Panc1 (cell line): ENCODE data around the gene VTI1A. TPM values are rescaled to one million over a fixed set of nuclear protein-coding genes. Genes with fewer than 3 reads are reported as not detected.

Experiments
- ATAC-seq: fragments of 200-7000 bp; cut with Tn5 transposase; 2 replicates; pipeline ENCODE4 v1.9.1; 2020; ENCODE audit warnings: mild to moderate bottlenecking, moderate library complexity
- BruUV-seq: library from RNA; stranded (reverse); fragments of 400-500 nt; replicated peaks from 2 replicates; lab custom pipeline; 2021; lab: Mats Ljungman, UMichigan
- CTCF ChIA-PET: fragments of 300-600 bp; sonication (Branson Sonifier 250); formaldehyde crosslinking; loops from one replicate; lab custom pipeline; 2022; ENCODE audit warnings: antibody characterized with exemption; lab: Charles Lee
- POLR2A ChIA-PET: fragments of 300-600 bp; sonication (Branson Sonifier 250); formaldehyde crosslinking; loops from one replicate; lab custom pipeline; 2022; ENCODE audit warnings: antibody characterized with exemption; lab: Charles Lee
- DNase-seq: peaks from one replicate; pipeline ENCODE4 v3.0.0-alpha.2; 2010; ENCODE audit warnings: low read depth, low spot score
- H3K27ac ChIP-seq: 2 replicates; pipeline ENCODE4 v1.5.1; 2011; ENCODE audit warnings: mild to moderate bottlenecking, low read length, inconsistent platforms
- H3K27me3 ChIP-seq: fragments of 200-500 bp; sonication (Bioruptor generic); 2 replicates; pipeline ENCODE4 v1.6.0; 2014; ENCODE audit warnings: low read length, inconsistent platforms; ENCODE audit not compliant: control insufficient read depth, insufficient read depth
- H3K36me3 ChIP-seq: fragments of 200-500 bp; sonication (Bioruptor generic); 2 replicates; pipeline ENCODE4 v1.5.1; 2014; ENCODE audit warnings: inconsistent platforms, mild to moderate bottlenecking, low read length, moderate library complexity; ENCODE audit not compliant: control insufficient read depth, insufficient read depth
- H3K4me1 ChIP-seq: 2 replicates; pipeline ENCODE4 v1.5.1; 2011; ENCODE audit warnings: inconsistent platforms, mild to moderate bottlenecking, low read length, moderate library complexity; ENCODE audit not compliant: control insufficient read depth, insufficient read depth
- H3K4me3 ChIP-seq, 2 experiments: 2 replicates each; pipeline ENCODE4 v1.5.1; 2011 to 2012; ENCODE audit warnings: low read depth in 2 of 2, low read length in 2 of 2, mild to moderate bottlenecking in 2 of 2, inconsistent platforms in 1 of 2, moderate library complexity in 1 of 2
- H3K9me3 ChIP-seq: fragments of 200-500 bp; sonication (Bioruptor generic); 2 replicates; pipeline ENCODE4 v1.5.1; 2014; ENCODE audit warnings: low read depth, mild to moderate bottlenecking, inconsistent platforms, low read length, moderate library complexity; ENCODE audit not compliant: control insufficient read depth, insufficient read depth
- POLR2AphosphoS5 ChIP-seq: IDR thresholded peaks from 2 replicates; pipeline ENCODE4 v1.6.1; 2012; ENCODE audit warnings: mild to moderate bottlenecking, low read depth, low read length, moderate library complexity
- SIN3A ChIP-seq: IDR thresholded peaks from 2 replicates; pipeline ENCODE4 v1.6.1; 2012; ENCODE audit warnings: low read depth, mild to moderate bottlenecking, low read length, moderate library complexity, borderline replicate concordance; ENCODE audit not compliant: insufficient read depth
- TCF7L2 ChIP-seq: IDR thresholded peaks from 2 replicates; pipeline ENCODE4 v1.6.1; 2011; ENCODE audit warnings: mild to moderate bottlenecking, low read depth, low read length, inconsistent platforms
- in situ Hi-C: cut with HindIII; loops from 2 replicates; pipeline ENCODE4 v1.10.0; 2016; ENCODE audit warnings: low sequenced_read_pairs, low pct_unique_long_range_greater_than_20kb
- intact Hi-C: fragments of 100-400 bp; cut with micrococcal nuclease; formaldehyde crosslinking; loops from one replicate; pipeline ENCODE4 v1.10.0; 2022; ENCODE audit not compliant: unreplicated experiment
- total RNA-seq: library from RNA; stranded (reverse); gene quantifications from one replicate; pipeline ENCODE4 v1.2.1, GENCODE V29; 2021; ENCODE audit not compliant: unreplicated experiment
- TF ChIP-seq, protein P1 (sequence below): fragments of 450-650 bp; IDR thresholded peaks from 2 replicates; pipeline ENCODE4 v1.5.1; 2017; ENCODE audit warnings: mild to moderate bottlenecking
- TF ChIP-seq, protein P2 (sequence below), 2 experiments: IDR thresholded peaks; 2 replicates each; pipeline ENCODE4 v1.6.1; 2011 to 2012; ENCODE audit warnings: low read depth in 2 of 2, control low read depth in 1 of 2, low read length in 1 of 2, mild to moderate bottlenecking in 1 of 2, moderate library complexity in 1 of 2; ENCODE audit not compliant: insufficient read depth in 1 of 2

Gene VTI1A
- total RNA-seq, 1 experiment from 2014 or later: 36.3 TPM

DNA sequence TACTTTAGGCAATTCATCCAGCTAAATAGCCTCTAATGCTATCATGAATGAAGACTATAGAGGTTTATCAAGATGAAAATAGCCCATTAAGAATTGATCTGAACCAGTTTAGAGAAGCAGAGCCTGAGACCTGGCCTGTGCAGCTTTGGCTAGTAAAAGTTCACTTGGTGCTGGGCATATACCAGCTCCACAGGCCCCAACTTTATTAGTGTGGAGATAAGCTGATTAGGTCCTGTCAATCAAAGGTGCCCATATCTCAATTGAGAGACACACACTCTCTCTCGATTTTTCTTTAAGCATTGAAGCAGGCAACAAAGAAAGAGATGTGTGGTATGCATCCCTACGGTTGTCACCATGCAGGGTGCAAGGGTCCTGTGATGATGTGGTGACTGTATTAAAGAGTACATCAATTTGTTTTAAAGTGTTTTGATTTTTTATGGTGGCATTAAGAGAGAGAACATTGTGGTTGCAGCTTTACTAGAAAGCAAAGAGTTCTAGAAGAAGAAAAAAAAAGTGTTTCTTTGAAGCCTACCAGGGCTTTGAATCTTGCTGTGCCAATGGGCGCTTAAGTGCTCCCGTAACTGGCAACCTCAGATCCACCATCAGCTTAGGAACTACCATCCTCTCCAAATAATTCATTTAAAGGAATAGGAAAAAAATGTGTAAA lies 111.6 kb downstream of the VTI1A start:
- BruUV-seq: no TSS peak
- H3K4me1 ChIP-seq: peaks cover 5% of the 10 kb centered on the region; the same call in 1 of the 2 replicates
- no peaks in the 10 kb centered on the region for H3K36me3 ChIP-seq
- ChIA-PET POLR2A (no interaction called here), CTCF (no interaction called here)
- in situ Hi-C loops (no loop called here), intact Hi-C loops (no loop called here)
- H3K4me3 ChIP-seq: no peak overlapping the region
- DNase-seq (no peak), ATAC-seq (no peak)
- no peaks in the 10 kb centered on the region for H3K27me3 ChIP-seq
- H3K27ac ChIP-seq: no peak overlapping the region
- TF ChIP-seq, protein P1, sequence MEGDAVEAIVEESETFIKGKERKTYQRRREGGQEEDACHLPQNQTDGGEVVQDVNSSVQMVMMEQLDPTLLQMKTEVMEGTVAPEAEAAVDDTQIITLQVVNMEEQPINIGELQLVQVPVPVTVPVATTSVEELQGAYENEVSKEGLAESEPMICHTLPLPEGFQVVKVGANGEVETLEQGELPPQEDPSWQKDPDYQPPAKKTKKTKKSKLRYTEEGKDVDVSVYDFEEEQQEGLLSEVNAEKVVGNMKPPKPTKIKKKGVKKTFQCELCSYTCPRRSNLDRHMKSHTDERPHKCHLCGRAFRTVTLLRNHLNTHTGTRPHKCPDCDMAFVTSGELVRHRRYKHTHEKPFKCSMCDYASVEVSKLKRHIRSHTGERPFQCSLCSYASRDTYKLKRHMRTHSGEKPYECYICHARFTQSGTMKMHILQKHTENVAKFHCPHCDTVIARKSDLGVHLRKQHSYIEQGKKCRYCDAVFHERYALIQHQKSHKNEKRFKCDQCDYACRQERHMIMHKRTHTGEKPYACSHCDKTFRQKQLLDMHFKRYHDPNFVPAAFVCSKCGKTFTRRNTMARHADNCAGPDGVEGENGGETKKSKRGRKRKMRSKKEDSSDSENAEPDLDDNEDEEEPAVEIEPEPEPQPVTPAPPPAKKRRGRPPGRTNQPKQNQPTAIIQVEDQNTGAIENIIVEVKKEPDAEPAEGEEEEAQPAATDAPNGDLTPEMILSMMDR: no peak
- no peak for TF ChIP-seq SIN3A
- no peak for TF ChIP-seq POLR2AphosphoS5
- TF ChIP-seq, protein P2, sequence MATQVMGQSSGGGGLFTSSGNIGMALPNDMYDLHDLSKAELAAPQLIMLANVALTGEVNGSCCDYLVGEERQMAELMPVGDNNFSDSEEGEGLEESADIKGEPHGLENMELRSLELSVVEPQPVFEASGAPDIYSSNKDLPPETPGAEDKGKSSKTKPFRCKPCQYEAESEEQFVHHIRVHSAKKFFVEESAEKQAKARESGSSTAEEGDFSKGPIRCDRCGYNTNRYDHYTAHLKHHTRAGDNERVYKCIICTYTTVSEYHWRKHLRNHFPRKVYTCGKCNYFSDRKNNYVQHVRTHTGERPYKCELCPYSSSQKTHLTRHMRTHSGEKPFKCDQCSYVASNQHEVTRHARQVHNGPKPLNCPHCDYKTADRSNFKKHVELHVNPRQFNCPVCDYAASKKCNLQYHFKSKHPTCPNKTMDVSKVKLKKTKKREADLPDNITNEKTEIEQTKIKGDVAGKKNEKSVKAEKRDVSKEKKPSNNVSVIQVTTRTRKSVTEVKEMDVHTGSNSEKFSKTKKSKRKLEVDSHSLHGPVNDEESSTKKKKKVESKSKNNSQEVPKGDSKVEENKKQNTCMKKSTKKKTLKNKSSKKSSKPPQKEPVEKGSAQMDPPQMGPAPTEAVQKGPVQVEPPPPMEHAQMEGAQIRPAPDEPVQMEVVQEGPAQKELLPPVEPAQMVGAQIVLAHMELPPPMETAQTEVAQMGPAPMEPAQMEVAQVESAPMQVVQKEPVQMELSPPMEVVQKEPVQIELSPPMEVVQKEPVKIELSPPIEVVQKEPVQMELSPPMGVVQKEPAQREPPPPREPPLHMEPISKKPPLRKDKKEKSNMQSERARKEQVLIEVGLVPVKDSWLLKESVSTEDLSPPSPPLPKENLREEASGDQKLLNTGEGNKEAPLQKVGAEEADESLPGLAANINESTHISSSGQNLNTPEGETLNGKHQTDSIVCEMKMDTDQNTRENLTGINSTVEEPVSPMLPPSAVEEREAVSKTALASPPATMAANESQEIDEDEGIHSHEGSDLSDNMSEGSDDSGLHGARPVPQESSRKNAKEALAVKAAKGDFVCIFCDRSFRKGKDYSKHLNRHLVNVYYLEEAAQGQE (IDR thresholded peaks at IDR 0.05; ENCODE audit: insufficient read depth in 1 of 2, low read depth in 2 of 2, low read length in 1 of 2): no peak
- no peak for TF ChIP-seq TCF7L2
- no peaks in the 10 kb centered on the region for H3K9me3 ChIP-seq

DNA sequence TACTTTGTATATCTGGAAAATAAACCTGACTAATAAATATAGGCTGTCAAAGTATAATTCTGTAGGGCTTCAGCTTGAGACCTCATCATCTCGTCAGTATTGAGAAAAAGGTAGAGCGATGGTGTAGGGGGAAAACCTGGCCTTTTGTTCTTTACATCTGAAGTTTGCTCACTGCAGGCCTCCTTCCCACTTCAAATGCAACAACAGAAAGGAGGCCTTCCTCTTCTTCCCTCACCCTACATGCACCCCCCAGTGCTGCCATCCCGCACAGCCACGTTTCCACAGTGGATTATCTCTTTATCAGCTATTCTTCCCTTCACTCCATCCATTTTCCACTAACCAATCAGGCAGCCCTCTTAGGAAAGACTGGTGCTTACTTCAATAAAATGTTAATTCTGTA lies 112.3 kb downstream of the VTI1A start:
- Histone ChIP-seq H3K9me3 (no peaks in the 10 kb centered on the region), H3K36me3 (no peaks in the 10 kb centered on the region), H3K4me3 (no peak overlapping the region), H3K27ac (no peak overlapping the region), H3K27me3 (no peaks in the 10 kb centered on the region), H3K4me1 (peaks cover 6% of the 10 kb centered on the region; the same call in 1 of the 2 replicates)
- ChIA-PET POLR2A (no interaction called here), CTCF (no interaction called here)
- DNase-seq (no peak), ATAC-seq (no peak)
- no peak for TF ChIP-seq SIN3A
- TF ChIP-seq, protein P2 (IDR thresholded peaks at IDR 0.05; ENCODE audit: insufficient read depth in 1 of 2, low read depth in 2 of 2, low read length in 1 of 2): no peak
- no peak for TF ChIP-seq POLR2AphosphoS5
- TF ChIP-seq TCF7L2: no peak
- TF ChIP-seq, protein P1: no peak
- in situ Hi-C loops: no loop called here
- intact Hi-C loops: no loop called here
- BruUV-seq: no TSS peak
